Neuronal stem cell (in vitro differentiated cells): ENCODE data around the gene PADI3.
A peak's percentile ranks its signal among the peaks of the same experiment; 100 is the strongest.

ENCODE experiments used
- DNase-seq: peaks from one replicate; pipeline ENCODE4 v3.0.0-alpha.2; 2013; ENCODE audit warnings: low spot score
- H2AFZ ChIP-seq: one replicate; pipeline ENCODE4 v1.6.1; 2013; ENCODE audit warnings: mild to moderate bottlenecking, low read length, inconsistent platforms
- H2AK5ac ChIP-seq: 2 replicates; pipeline ENCODE4 v1.6.1; 2013; ENCODE audit warnings: low read depth, mild to moderate bottlenecking, inconsistent platforms, low read length, moderate library complexity, mixed read lengths
- H2BK120ac ChIP-seq: 2 replicates; pipeline ENCODE4 v1.6.1; 2013; ENCODE audit warnings: low read depth, mild to moderate bottlenecking, inconsistent platforms, low read length, moderate library complexity, mixed read lengths
- H2BK12ac ChIP-seq: one replicate; pipeline ENCODE4 v1.6.1; 2013; ENCODE audit warnings: low read length, inconsistent platforms
- H2BK15ac ChIP-seq: 2 replicates; pipeline ENCODE4 v1.6.1; 2013; ENCODE audit warnings: mild to moderate bottlenecking, low read length, inconsistent platforms, mixed read lengths
- H2BK5ac ChIP-seq: one replicate; pipeline ENCODE4 v1.6.1; 2013; ENCODE audit warnings: inconsistent platforms, mild to moderate bottlenecking, low read length, moderate library complexity
- H3K14ac ChIP-seq: one replicate; pipeline ENCODE4 v1.6.1; 2013; ENCODE audit warnings: low read length, inconsistent platforms
- H3K18ac ChIP-seq: 2 replicates; pipeline ENCODE4 v1.6.1; 2013; ENCODE audit warnings: low read length, inconsistent platforms
- H3K23ac ChIP-seq: 2 replicates; pipeline ENCODE4 v1.6.1; 2013; ENCODE audit warnings: low read depth, mild to moderate bottlenecking, mixed read lengths, low read length, inconsistent platforms; ENCODE audit not compliant: poor library complexity
- H3K27ac ChIP-seq: replicated peaks from 3 replicates; pipeline ENCODE4 v1.5.1; 2013; ENCODE audit warnings: low read length, inconsistent platforms
- H3K27me3 ChIP-seq, 3 experiments: 2 replicates each; pipeline ENCODE4 v1.6.1; 2013; ENCODE audit warnings: low read length in 3 of 3, mild to moderate bottlenecking in 2 of 3, inconsistent platforms in 1 of 3, low read depth in 1 of 3, mixed read lengths in 1 of 3, moderate library complexity in 1 of 3; ENCODE audit not compliant: control insufficient read depth in 3 of 3, insufficient read depth in 3 of 3
- H3K36me3 ChIP-seq, 2 donors: replicated peaks in 1 of 2; 2 replicates each; pipeline ENCODE4 v1.6.1; 2013; ENCODE audit warnings: low read length in 2 of 2; ENCODE audit not compliant: control insufficient read depth in 2 of 2, insufficient read depth in 2 of 2
- H3K4ac ChIP-seq: 2 replicates; pipeline ENCODE4 v1.6.1; 2013; ENCODE audit warnings: inconsistent platforms, mild to moderate bottlenecking, low read length, moderate library complexity
- H3K4me1 ChIP-seq, 2 donors: 1 replicate in 1 of 2; 2 replicates in 1 of 2; pipeline ENCODE4 v1.6.1; 2013; ENCODE audit warnings: low read length in 2 of 2, low read depth in 1 of 2; ENCODE audit not compliant: control insufficient read depth in 2 of 2, insufficient read depth in 1 of 2
- H3K4me2 ChIP-seq: one replicate; pipeline ENCODE4 v1.6.1; 2013; ENCODE audit warnings: mild to moderate bottlenecking, low read length, inconsistent platforms; ENCODE audit not compliant: insufficient read depth, poor library complexity, severe bottlenecking
- H3K4me3 ChIP-seq, 2 donors: 2 replicates each; pipeline ENCODE4 v1.5.1; 2013; ENCODE audit warnings: low read length in 2 of 2, mild to moderate bottlenecking in 2 of 2, inconsistent platforms in 1 of 2, moderate library complexity in 1 of 2
- H3K79me1 ChIP-seq: one replicate; pipeline ENCODE4 v1.6.1; 2013; ENCODE audit warnings: low read depth, mild to moderate bottlenecking, inconsistent platforms, low read length, moderate library complexity
- H3K9ac ChIP-seq: one replicate; pipeline ENCODE4 v1.6.1; 2013; ENCODE audit warnings: mild to moderate bottlenecking, low read depth, low read length, inconsistent platforms; ENCODE audit not compliant: poor library complexity
- H3K9me3 ChIP-seq, 2 donors: replicated peaks in 1 of 2; 2 replicates each; pipeline versions ENCODE3 to v1.6.1; 2013; ENCODE audit warnings: low read length in 2 of 2, mild to moderate bottlenecking in 2 of 2, inconsistent platforms in 1 of 2, low read depth in 1 of 2, mixed read lengths in 1 of 2, moderate library complexity in 1 of 2; ENCODE audit not compliant: control insufficient read depth in 2 of 2, insufficient read depth in 1 of 2
- H4K8ac ChIP-seq: one replicate; pipeline ENCODE4 v1.6.1; 2013; ENCODE audit warnings: low read depth, mild to moderate bottlenecking, inconsistent platforms, low read length, moderate library complexity
- H4K91ac ChIP-seq: one replicate; pipeline ENCODE4 v1.6.1; 2013; ENCODE audit warnings: low read length, low read depth, mild to moderate bottlenecking, inconsistent platforms; ENCODE audit not compliant: poor library complexity
- WGBS, 2 donors: extraction: QIAGEN DNeasy Blood & Tissue Kit; methylation state at CpG; one replicate each; pipeline ENCODE4 v1.1.7; 2013; ENCODE audit warnings: missing lambda C conversion rate in 2 of 2, mixed read lengths in 1 of 2; ENCODE audit not compliant: insufficient read length in 2 of 2, insufficient replicate concordance in 1 of 2; ENCODE audit errors: extremely low coverage in 2 of 2; 5-methylcytosine and 5-hydroxymethylcytosine counted together

PADI3 gene

DNA sequence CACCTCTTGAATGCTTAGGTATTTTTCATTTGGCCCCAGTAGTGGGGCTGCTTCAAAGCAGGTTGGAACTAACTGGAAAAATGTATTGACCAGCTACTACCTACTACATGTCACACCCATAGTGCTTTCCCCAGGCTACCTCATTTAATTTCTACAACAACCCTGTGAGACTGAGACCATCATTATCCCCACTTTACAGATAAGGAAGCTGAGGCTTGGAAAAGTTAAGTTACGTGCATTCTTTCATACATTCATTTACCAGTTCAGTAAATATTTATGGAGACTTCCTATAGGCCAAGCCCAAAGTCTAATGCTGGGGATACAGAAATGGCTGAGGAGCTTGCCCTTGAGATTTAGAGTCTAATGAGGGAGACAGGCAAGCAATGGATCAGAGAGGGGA, 14.5 kb upstream of the PADI3 start:
- no peak overlapping the region for H2BK5ac ChIP-seq
- H2AFZ ChIP-seq, result no peak overlapping the region
- H2BK12ac ChIP-seq, result no peak overlapping the region
- H3K14ac ChIP-seq, result no peak overlapping the region
- no peaks in the 10 kb centered on the region for H3K9me3 ChIP-seq
- no peaks in the 10 kb centered on the region for H3K4me1 ChIP-seq
- no peak overlapping the region for H3K4me3 ChIP-seq
- H2BK15ac ChIP-seq, result no peak overlapping the region
- no peak overlapping the region for H2BK120ac ChIP-seq
- no peak overlapping the region for H3K23ac ChIP-seq
- H3K27me3 ChIP-seq, result peaks cover 0 to 5% (median 0%) of the 10 kb centered on the region in 3 experiments
- no peak overlapping the region for H4K91ac ChIP-seq
- WGBS, 2 donors, result no CpG with 5 or more reads among the region's 1 CpG
- H3K4me2 ChIP-seq, result no peak overlapping the region
- no peak overlapping the region for H4K8ac ChIP-seq
- no peaks in the 10 kb centered on the region for H3K79me1 ChIP-seq
- H3K36me3 ChIP-seq, result no peaks in the 10 kb centered on the region
- no peak overlapping the region for H3K4ac ChIP-seq
- H3K9ac ChIP-seq, result no peak overlapping the region
- H3K27ac ChIP-seq, result no peak overlapping the region
- H3K18ac ChIP-seq, result no peak overlapping the region
- DNase-seq, result no peak
- no peak overlapping the region for H2AK5ac ChIP-seq

DNA sequence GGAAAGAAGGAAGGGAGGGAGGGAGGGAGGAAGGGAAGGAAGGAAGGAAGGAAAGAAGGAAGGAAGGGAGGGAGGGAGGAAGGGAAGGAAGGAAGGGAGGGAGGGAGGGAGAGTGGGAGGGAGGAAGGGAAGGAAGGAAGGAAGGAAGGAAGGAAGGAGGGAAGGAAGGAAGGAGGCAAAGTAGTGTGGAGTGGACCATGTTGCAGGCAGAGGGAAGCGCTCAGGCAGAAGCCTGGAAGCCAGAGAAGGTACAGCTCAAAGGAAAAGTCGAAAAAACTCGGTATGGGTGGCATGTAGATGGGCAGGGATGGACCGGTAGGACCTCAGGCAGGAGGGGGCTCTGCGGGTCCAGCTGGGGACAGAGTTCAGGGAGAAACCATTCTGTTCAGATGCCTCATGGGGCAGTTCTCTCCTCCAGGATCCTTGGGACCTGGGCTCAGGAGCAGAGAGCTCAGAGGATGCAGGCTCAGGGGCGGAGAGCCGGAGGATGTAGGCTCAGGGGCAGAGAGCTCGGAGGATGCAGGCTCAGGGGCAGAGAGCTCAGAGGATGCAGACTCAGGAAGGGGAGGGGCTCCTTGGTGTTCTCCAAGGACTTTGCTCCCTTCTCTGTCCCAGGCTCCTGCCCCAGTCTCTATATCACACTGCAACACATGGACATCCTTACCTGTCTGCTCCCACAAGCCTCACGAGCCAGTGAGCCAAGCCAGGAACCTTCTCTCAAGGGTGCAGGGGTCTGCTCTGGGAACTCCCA, 13.6 kb upstream of the PADI3 start:
- no peaks in the 10 kb centered on the region for H3K4me1 ChIP-seq
- WGBS, 2 donors, result no CpG with 5 or more reads among the region's 9 CpGs
- H2AK5ac ChIP-seq, result peak overlapping the region; percentile 60
- H2BK15ac ChIP-seq, result no peak overlapping the region
- DNase-seq, result no peak
- no peaks in the 10 kb centered on the region for H3K79me1 ChIP-seq
- H2AFZ ChIP-seq, result no peak overlapping the region
- no peak overlapping the region for H3K27ac ChIP-seq
- H3K27me3 ChIP-seq, result peaks cover 0 to 9% (median 0%) of the 10 kb centered on the region in 3 experiments
- H3K4me2 ChIP-seq, result no peak overlapping the region
- H3K36me3 ChIP-seq, result no peaks in the 10 kb centered on the region
- H3K4me3 ChIP-seq, result no peak overlapping the region
- no peak overlapping the region for H2BK120ac ChIP-seq
- H2BK5ac ChIP-seq, result no peak overlapping the region
- H3K4ac ChIP-seq, result no peak overlapping the region
- no peak overlapping the region for H4K8ac ChIP-seq
- no peaks in the 10 kb centered on the region for H3K9me3 ChIP-seq
- H3K14ac ChIP-seq, result no peak overlapping the region
- H4K91ac ChIP-seq, result no peak overlapping the region
- no peak overlapping the region for H2BK12ac ChIP-seq
- H3K23ac ChIP-seq, result no peak overlapping the region
- no peak overlapping the region for H3K18ac ChIP-seq
- H3K9ac ChIP-seq, result no peak overlapping the region

DNA sequence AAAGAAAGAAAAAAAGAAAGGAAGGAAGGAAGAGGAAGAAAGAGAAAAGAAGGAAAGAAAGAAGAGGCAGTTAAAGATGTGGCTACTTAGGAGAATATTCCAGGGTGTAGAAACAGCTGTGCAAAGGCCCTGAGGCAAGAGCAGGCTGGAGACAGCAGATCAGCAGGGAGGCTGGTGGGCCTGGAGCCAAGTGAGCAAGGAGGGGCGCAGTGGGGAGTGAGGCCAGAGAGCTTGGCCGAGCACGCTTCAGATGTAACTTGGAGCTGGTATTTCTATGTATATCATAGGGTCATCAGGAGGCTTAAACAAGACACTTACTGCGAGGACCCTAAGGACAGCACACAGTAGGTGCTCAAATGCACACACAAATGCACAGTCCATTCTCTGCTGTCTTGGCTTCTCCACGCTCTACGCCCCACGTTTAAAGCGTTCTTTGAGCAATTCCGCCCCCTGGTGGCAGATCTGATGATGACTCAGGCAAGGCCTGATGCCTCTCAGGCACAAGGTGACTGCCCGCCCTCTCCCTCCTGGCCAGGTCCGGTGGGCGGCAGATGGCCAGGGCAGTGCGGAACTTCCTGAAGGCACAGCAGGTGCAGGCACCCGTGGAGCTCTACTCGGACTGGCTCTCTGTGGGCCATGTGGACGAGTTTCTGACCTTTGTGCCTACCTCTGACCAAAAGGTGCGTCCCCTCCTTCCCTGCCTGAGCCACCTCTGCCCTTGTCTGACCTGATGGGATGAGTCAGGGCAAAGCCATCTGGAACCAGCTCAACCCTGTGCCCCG, 11.9 kb upstream of the PADI3 start:
- no peak overlapping the region for H2BK12ac ChIP-seq
- no peak overlapping the region for H2AK5ac ChIP-seq
- no peak overlapping the region for H2BK5ac ChIP-seq
- no peak overlapping the region for H3K14ac ChIP-seq
- no peak overlapping the region for H3K4me3 ChIP-seq
- H2BK120ac ChIP-seq, result no peak overlapping the region
- H3K4me2 ChIP-seq, result no peak overlapping the region
- H2BK15ac ChIP-seq, result no peak overlapping the region
- no peak overlapping the region for H3K23ac ChIP-seq
- H4K8ac ChIP-seq, result no peak overlapping the region
- no peak overlapping the region for H3K4ac ChIP-seq
- no peak overlapping the region for H3K18ac ChIP-seq
- peak; percentile 89 for DNase-seq
- H3K4me1 ChIP-seq, result peaks cover 0 to 3% of the 10 kb centered on the region in 2 donors
- H3K27me3 ChIP-seq, result peaks cover 0 to 17% (median 0%) of the 10 kb centered on the region in 3 experiments
- no peaks in the 10 kb centered on the region for H3K79me1 ChIP-seq
- no peak overlapping the region for H3K27ac ChIP-seq
- H4K91ac ChIP-seq, result no peak overlapping the region
- H3K36me3 ChIP-seq, result no peaks in the 10 kb centered on the region
- H2AFZ ChIP-seq, result no peak overlapping the region
- H3K9me3 ChIP-seq, result no peaks in the 10 kb centered on the region
- no CpG with 5 or more reads among the region's 18 CpGs for WGBS, 2 donors
- H3K9ac ChIP-seq, result no peak overlapping the region

DNA sequence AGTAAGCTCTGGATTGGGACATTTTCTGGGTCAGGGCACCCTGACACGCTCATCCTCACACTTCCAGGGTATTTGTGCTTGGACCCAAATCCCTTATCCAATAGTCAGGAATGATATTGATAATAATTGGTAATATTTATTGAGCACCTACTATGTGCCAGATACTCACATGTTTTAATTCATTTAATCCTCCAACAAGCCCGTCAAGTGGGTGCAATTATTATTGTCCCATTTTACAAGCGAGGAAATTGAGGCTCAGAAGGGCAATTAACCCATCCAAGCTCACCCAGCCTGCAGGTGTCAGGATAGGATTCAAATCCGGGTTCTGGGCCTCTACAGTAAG, 11.4 kb upstream of the PADI3 start:
- Histone ChIP-seq H2BK15ac (no peak overlapping the region), H3K27me3 (peaks cover 0 to 21% (median 0%) of the 10 kb centered on the region in 3 experiments), H3K18ac (no peak overlapping the region), H2BK120ac (no peak overlapping the region), H2AFZ (no peak overlapping the region), H2AK5ac (no peak overlapping the region), H3K9me3 (no peaks in the 10 kb centered on the region), H3K79me1 (no peaks in the 10 kb centered on the region), H2BK5ac (no peak overlapping the region), H4K8ac (no peak overlapping the region), H3K4me3 (no peak overlapping the region), H3K14ac (no peak overlapping the region), H2BK12ac (no peak overlapping the region), H3K4me1 (peaks cover 0 to 3% of the 10 kb centered on the region in 2 donors), H3K9ac (no peak overlapping the region), H3K4me2 (no peak overlapping the region), H3K36me3 (no peaks in the 10 kb centered on the region), H3K4ac (no peak overlapping the region), H3K23ac (no peak overlapping the region), H3K27ac (no peak overlapping the region), H4K91ac (no peak overlapping the region)
- WGBS, 2 donors, result no CpG with 5 or more reads among the region's 4 CpGs
- no peak for DNase-seq
